GM19397 (cell line): ENCODE data around the gene KCNA3.

Experiments
- ATAC-seq: cut with Tn5 transposase; IDR thresholded peaks from one replicate; pipeline ENCODE4 v1.9.1; 2021; ENCODE audit warnings: mild to moderate bottlenecking, moderate library complexity; ENCODE audit not compliant: unreplicated experiment

Gene KCNA3

DNA sequence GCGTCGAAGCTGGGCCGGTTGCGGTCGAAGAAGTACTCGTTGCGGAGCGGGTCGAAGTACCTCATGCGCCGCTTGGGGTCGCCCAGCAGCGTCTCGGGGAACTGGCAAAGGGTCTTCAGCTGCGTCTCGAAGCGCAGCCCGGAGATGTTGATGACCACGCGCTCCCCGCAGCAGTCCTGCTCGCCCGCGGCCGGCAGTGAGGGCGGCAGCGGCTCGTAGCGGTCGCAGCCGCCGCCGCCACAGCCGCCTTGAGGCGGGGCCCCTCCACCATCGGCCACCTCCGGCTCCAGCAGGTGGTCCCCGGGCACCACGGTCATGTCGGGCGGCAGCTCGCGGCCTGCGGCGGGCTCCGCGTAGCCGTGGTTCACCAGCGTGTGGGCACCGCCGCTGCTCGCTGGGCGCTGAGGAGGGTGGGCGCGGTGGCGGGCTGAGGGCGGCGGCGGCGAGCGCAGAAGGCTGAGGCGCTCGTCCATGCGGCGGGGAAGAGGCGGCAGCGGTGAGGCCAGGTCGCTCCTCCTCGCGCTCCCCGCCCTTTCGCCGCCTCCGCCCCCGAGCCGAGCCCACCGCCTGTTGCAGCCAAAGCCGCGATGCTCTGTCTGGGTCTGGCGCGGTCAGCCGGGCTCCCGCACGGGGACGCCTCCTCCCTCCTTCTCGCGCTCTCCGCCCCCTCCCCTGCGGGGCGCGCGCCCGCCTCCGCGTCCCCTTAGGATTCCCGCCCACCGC, at the start of gene KCNA3:
TSS of gene KCNA3 (minus strand) at position 604 of the 723 bp plus-strand sequence. CDS start at position 473, 131 bp downstream.
- ATAC-seq = peak; percentile 40

DNA sequence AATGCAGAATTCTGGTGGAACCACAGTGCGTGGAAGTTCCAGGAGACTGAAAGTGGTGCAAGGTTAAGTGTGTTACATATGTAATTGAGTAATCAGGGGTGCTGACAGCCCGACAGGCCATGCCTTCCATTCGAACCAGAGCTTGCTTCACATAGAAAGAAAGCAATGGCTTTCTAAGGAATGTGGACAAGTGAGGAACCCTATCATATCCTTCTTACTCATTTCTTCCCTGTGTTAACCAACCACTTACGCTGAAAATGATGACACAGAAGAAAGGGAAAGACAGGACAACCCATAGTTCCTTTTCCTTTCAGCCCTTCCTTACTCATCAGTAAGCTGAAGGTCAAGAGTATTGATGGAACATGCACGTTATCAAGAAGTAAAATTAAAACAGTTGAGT, 48.1 kb upstream of the KCNA3 start:
- no peak for ATAC-seq

GRCh38 chr1:110719908-110720307, 45.2 kb upstream of the KCNA3 start:
- ATAC-seq = no peak

GRCh38 chr1:110718452-110718851, 43.7 kb upstream of the KCNA3 start:
- ATAC-seq = no peak

DNA sequence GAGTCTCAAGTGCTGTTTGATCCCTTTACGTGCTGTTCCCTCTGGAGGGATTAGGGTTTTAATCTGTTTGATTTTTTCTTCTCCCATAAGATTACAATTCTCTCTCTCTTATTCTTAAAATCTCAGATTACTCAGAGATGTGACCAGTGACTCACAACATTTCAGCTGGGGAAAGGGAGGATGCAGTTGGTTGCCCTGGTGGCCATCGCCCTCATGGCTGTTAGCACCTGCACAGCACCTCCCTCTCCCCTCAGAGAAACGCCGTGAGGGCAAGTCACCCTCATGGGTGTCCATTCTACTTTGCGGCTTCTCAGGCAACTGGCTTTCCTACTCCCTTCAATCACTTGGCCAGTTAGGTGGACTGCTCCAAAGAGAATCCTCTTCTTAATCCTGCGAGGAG, 42.4 kb upstream of the KCNA3 start:
- ATAC-seq = no peak

DNA sequence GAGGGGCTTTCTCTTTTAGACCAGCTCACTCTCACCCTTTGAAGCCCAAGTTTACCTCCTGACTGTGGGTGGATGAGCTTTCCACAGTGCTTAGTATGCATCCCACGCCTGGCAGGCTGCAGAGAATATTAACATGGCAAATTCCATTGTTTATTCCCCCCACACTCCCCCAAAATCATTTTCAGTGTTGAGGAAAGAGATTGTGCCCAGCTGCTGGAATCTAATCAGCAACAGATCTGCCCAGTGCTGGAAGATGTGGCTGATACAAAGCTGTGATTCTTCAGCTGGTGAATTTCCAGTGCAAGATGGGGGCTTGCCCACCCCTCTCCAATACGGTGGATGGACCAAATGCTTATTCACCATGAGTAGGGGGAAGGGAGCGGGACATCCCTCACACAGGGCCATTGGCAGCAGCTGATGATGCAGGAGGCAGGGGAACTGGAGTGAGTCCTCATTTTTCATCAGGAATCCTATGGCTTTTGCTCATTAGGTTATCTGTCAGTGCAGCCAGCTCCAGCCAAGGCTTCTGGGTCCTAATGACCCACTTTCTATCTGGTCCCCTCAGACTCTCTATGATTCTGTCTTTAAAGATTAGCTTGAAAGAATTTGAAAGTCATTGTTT, 39.7 kb upstream of the KCNA3 start:
- no peak for ATAC-seq

GRCh38 chr1:110713221-110713620, 38.5 kb upstream of the KCNA3 start:
- ATAC-seq = no peak

DNA sequence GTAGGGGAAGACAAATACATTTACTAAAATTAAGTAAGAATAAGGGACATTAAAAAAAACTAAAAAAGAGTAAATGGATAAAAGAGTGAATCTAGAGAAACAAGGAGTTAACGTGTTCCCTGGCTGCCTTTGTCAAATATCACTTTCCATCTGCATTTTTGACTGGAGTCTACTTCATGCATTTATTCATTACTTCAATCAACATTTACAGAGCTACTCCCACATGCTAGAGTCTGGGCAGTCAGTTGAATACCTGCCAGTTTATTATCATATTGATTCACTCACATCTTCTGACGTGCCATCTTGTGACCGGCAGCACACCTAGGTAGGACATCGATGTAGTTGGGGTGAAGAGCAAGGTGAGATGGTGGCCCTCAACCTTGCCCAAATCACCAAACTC, 35.6 kb upstream of the KCNA3 start:
- no peak for ATAC-seq

- no peak for ATAC-seq
Observed at GRCh38 chr1:110708974-110709440, 34.3 kb upstream of the KCNA3 start.

DNA sequence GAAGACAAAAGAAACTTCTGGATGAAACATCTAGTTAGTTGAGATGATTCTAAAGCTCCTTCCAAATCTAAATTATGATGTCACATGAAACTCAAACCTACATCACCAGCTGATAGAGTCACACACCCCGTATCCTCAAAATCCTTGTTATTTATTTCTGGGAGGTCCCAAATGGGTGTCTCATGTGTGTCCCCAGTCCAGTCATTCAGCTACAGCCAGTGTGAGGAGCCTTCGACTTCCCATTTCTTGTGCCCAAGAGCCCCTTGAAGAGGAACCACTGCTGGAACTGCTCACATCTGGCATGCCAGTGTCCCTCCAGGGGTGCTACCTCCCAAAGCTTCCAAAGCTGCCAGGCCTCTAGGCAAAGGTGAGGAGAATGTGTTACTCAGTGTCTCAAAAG, 32.5 kb upstream of the KCNA3 start:
- ATAC-seq = no peak

- no peak for ATAC-seq
Observed at GRCh38 chr1:110706621-110707020, 31.9 kb upstream of the KCNA3 start.

DNA sequence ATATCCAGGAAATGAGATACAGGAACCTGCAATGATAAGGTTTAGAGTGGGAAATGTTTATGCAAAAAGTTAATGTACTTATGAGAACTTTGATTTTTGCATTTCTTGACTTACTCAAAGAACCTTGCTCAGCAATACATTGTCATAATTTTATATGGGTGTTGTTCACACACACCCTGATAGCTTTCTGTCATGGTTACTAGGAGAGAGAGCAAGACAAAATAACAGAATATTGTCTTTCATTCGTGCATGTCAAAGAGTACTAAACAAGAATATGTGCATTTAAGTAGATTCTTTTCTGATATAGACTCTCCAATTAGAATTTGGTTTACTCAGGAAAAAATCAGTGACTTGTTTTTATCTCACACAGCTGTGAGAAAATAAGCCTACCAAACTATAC, 27.5 kb upstream of the KCNA3 start:
- no peak for ATAC-seq

- no peak for ATAC-seq
Observed at GRCh38 chr1:110700767-110701166, 26.0 kb upstream of the KCNA3 start.

DNA sequence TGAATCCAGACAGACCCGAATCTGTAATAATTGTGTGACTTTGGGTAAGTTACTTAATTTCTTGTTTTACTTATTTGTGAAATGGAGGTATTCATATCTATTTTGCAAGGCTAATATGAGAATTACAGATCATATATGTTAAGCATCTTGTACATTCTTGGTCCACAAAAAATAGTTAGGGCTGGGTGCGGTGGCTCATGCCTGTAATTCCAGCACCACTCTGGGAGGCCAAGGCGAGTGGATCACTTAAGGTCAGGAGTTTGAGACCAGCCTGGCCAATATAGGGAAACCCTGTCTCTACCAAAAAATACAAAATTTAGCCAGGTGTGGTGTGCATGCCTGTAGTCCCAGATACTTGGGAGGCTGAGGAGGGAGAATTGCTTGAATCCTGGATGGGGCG, 22.9 kb upstream of the KCNA3 start:
- ATAC-seq = no peak

DNA sequence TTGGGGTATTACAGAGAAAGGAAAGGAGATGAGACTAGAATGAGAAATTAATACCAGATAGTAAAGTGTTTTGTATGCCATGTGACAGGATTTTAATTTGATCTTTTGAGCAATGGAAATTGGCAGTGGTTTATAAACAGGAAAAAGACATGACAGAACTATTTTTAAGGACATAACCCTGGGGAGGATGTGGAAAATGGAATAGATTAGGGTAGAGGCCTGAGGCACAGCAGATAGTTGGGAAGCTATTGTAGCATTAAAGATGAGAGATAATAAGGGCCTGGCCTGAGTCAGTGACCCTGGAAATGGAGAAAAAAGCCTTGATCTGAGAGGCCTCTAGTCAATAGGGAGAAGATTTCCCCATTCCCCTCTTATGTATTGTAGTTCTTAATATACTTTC, 22.1 kb upstream of the KCNA3 start:
- no peak for ATAC-seq

DNA sequence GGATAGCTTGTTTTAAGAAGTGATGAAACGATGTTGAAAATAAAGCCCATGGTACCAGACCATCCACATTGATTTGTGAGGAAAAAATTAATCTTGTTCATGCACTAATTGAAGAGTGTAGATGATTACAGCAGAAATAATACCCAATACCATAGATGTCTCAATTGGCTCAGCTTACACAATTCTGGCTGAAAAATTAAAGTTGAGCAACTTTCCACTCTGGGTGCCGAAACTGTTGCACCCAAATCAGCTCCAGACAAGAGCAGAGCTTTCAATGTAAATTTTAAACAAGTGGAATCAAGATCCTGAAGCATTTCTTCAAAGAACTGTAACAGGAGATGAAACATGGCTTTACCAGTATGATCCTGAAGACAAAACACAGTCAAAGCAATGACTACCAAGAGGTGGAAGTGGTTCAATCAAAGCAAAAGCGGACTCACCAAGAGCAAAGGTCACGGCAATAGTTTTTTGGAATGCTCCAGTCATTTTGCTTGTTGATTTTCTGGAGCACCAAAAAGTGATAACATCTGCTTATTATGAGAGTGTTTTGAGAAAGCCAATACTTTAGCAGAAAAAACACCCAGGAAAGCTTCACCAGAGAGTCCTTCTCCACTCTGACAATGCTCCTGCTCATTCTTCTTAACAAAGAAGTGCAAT, 16.1 kb upstream of the KCNA3 start:
- no peak for ATAC-seq

DNA sequence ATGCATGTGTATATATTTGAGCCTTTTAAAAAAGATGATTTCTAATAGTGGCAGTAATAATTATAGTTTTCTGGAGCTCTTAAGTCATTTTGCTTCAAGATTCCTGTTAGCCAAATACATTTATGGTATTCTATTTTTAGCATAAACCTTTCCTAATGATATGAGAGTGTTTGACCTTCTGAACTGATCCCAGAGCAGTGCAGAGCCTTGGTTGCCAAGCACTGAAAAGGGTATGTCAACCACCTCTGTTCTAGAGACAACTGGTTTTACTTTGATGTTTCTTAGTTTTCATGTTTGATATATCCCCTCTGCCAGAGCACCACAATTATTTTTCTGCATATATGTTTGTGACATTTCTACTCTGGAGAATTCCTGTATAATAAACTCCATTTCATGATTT, 15.1 kb upstream of the KCNA3 start:
- no peak for ATAC-seq

DNA sequence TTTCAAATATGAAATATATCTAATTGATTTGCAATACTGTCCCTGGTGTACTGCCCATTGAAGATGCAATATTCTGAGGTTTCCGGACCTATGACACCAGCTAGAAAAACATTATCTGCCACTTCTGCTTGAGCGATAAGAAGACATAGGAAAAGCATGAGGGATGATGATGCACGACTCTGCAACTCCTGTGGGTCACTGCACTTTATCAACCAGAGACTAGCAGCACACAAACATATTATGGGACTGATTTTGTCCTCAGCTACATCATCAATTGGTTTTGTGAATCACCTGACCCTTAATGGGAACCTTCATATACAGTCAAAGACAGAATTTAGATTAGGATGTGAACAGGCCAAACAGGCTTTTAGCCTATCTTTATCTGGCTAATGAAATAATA, 13.8 kb upstream of the KCNA3 start:
- ATAC-seq = no peak

GRCh38 chr1:110687250-110687649, 12.5 kb upstream of the KCNA3 start:
- no peak for ATAC-seq

GRCh38 chr1:110686188-110686587, 11.4 kb upstream of the KCNA3 start:
- no peak for ATAC-seq

GRCh38 chr1:110684491-110684890, 9.8 kb upstream of the KCNA3 start:
- ATAC-seq = no peak

- no peak for ATAC-seq
Observed at GRCh38 chr1:110682898-110683297, 8.2 kb upstream of the KCNA3 start.
